Trophoblast cell (in vitro differentiated cells and primary cell): ENCODE measurements around the gene MYO3A.

Experiments
- DNase-seq, 2 donors: peaks; one replicate each; pipeline ENCODE4 v3.0.0-alpha.2; 2016
- H2AFZ ChIP-seq: 2 replicates; pipeline ENCODE4 v1.6.1; 2013; ENCODE audit warnings: low read length, moderate library complexity, mild to moderate bottlenecking; ENCODE audit not compliant: insufficient read depth, poor library complexity
- H2AK5ac ChIP-seq: 2 replicates; pipeline ENCODE4 v1.6.1; 2013; ENCODE audit warnings: mild to moderate bottlenecking, low read length
- H2BK120ac ChIP-seq: 2 replicates; pipeline ENCODE4 v1.6.1; 2013; ENCODE audit warnings: low read length, mild to moderate bottlenecking, moderate library complexity; ENCODE audit not compliant: insufficient read depth, poor library complexity
- H2BK12ac ChIP-seq: 2 replicates; pipeline ENCODE4 v1.6.1; 2013; ENCODE audit warnings: mild to moderate bottlenecking, low read length, moderate library complexity
- H2BK5ac ChIP-seq: 2 replicates; pipeline ENCODE4 v1.6.1; 2013; ENCODE audit warnings: low read length, low read depth, moderate library complexity, mild to moderate bottlenecking; ENCODE audit not compliant: poor library complexity
- H3K14ac ChIP-seq: 2 replicates; pipeline ENCODE4 v1.6.1; 2013; ENCODE audit warnings: mild to moderate bottlenecking, low read length
- H3K18ac ChIP-seq: 2 replicates; pipeline ENCODE4 v1.6.1; 2013; ENCODE audit warnings: mild to moderate bottlenecking, low read length
- H3K23ac ChIP-seq: 2 replicates; pipeline ENCODE4 v1.6.1; 2013; ENCODE audit warnings: low read length
- H3K27ac ChIP-seq: 2 replicates; pipeline ENCODE4 v1.5.1; 2013; ENCODE audit warnings: low read depth, mild to moderate bottlenecking, inconsistent platforms, low read length, moderate library complexity
- H3K27me3 ChIP-seq: 2 replicates; pipeline ENCODE4 v1.6.1; 2013; ENCODE audit warnings: inconsistent platforms, mild to moderate bottlenecking, low read length, moderate library complexity; ENCODE audit not compliant: insufficient read depth
- H3K36me3 ChIP-seq, 2 experiments: 1 replicate in 1 of 2; 2 replicates in 1 of 2; pipeline ENCODE4 v1.6.1; 2013; ENCODE audit warnings: low read length in 2 of 2, mild to moderate bottlenecking in 2 of 2, moderate library complexity in 1 of 2; ENCODE audit not compliant: insufficient read depth in 2 of 2, control insufficient read depth in 1 of 2
- H3K4ac ChIP-seq: 2 replicates; pipeline ENCODE4 v1.6.1; 2013; ENCODE audit warnings: low read depth, mild to moderate bottlenecking, low read length, moderate library complexity
- H3K4me1 ChIP-seq, 2 experiments: 1 replicate in 1 of 2; 2 replicates in 1 of 2; pipeline ENCODE4 v1.6.1; 2013; ENCODE audit warnings: low read length in 2 of 2, mild to moderate bottlenecking in 2 of 2, moderate library complexity in 1 of 2; ENCODE audit not compliant: insufficient read depth in 2 of 2, control insufficient read depth in 1 of 2
- H3K4me2 ChIP-seq: 2 replicates; pipeline ENCODE4 v1.6.1; 2013; ENCODE audit warnings: inconsistent platforms, mild to moderate bottlenecking, low read length, moderate library complexity
- H3K4me3 ChIP-seq: 2 replicates; pipeline ENCODE4 v1.5.1; 2013; ENCODE audit warnings: mild to moderate bottlenecking, low read depth, low read length, inconsistent platforms
- H3K79me1 ChIP-seq: one replicate; pipeline ENCODE4 v1.6.1; 2013; ENCODE audit warnings: low read length
- H3K79me2 ChIP-seq: 2 replicates; pipeline ENCODE4 v1.6.1; 2013; ENCODE audit warnings: low read length, mild to moderate bottlenecking; ENCODE audit not compliant: control insufficient read depth, insufficient read depth, poor library complexity
- H3K9ac ChIP-seq: 2 replicates; pipeline ENCODE4 v1.6.1; 2013; ENCODE audit warnings: mild to moderate bottlenecking, low read length
- H3K9me3 ChIP-seq: 2 replicates; pipeline ENCODE4 v1.6.1; 2013; ENCODE audit warnings: low read depth, mild to moderate bottlenecking, control low read depth, inconsistent platforms, low read length; ENCODE audit not compliant: insufficient read depth
- H4K12ac ChIP-seq: 2 replicates; pipeline ENCODE4 v1.6.1; 2013; ENCODE audit warnings: low read depth, mild to moderate bottlenecking, low read length, moderate library complexity
- H4K8ac ChIP-seq: 2 replicates; pipeline ENCODE4 v1.6.1; 2013; ENCODE audit warnings: low read depth, mild to moderate bottlenecking, low read length, moderate library complexity
- H4K91ac ChIP-seq: one replicate; pipeline ENCODE4 v1.6.1; 2013; ENCODE audit warnings: low read depth, mild to moderate bottlenecking, low read length, moderate library complexity
- WGBS: extraction: QIAGEN DNeasy Blood & Tissue Kit; methylation state at CpG from one replicate; pipeline ENCODE4 v1.1.7; 2013; ENCODE audit warnings: missing lambda C conversion rate; ENCODE audit not compliant: insufficient read length, insufficient coverage; ENCODE audit errors: extremely low coverage; 5-methylcytosine and 5-hydroxymethylcytosine counted together

Gene MYO3A

DNA sequence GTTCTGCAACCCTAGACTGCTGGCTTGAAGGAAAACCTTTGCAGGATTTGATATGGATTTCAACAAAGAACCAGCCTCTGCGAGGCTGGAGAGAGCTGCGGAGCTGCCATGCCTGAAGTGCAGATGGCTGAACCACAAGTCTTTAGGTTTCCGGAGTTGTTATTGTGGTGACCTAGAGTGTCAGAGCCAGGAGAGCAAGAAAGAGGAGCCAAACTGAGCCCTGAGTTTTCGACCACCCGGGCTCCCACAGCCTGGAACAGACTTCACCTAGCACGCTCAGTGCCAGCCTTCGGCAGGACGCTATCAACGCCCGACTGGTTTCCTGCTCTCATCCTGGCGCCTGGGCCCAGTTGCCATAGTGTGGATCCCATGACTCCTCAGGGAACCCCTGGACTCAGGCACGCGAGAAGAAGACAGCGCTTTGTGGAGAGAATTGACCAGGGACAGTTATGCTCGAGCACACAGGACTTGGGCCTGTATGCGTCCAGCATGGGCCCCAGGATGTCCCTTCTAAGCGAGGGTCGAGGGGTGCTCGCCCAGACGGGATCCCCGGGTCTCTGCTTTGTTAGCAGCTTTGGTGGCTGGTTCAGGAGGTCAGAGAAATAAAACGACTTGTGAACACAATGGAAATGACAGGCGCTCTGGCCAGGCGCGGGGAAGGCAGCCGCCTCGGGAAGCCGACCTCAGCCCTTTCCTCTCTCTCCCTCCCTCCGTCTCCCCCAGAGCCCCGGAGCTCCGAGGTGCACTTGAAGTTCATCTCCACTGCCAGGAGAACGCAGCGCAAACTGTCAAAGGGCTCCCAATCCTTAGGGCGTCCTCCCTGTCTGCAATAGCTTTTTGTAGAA, 280.7 kb downstream of the MYO3A start:
- Histone ChIP-seq H3K4me2 (no peak overlapping the region), H2AK5ac (no peak overlapping the region), H4K8ac (no peak overlapping the region), H3K9ac (no peak overlapping the region), H3K23ac (no peak overlapping the region), H4K12ac (no peak overlapping the region), H3K4me1 (peaks cover 14 to 15% of the 10 kb centered on the region in 2 experiments), H3K4me3 (no peak overlapping the region), H3K18ac (no peak overlapping the region), H2BK5ac (no peak overlapping the region), H4K91ac (no peak overlapping the region), H3K14ac (no peak overlapping the region), H3K4ac (no peak overlapping the region), H2BK120ac (no peak overlapping the region), H2AFZ (no peak overlapping the region), H3K79me2 (no peaks in the 10 kb centered on the region), H3K79me1 (no peaks in the 10 kb centered on the region), H3K27ac (no peak overlapping the region), H3K36me3 (no peaks in the 10 kb centered on the region), H3K27me3 (peaks cover 84% of the 10 kb centered on the region), H2BK12ac (no peak overlapping the region), H3K9me3 (peaks cover 7% of the 10 kb centered on the region)
- WGBS = no CpG with 5 or more reads among the region's 34 CpGs
- DNase-seq = no peak

DNA sequence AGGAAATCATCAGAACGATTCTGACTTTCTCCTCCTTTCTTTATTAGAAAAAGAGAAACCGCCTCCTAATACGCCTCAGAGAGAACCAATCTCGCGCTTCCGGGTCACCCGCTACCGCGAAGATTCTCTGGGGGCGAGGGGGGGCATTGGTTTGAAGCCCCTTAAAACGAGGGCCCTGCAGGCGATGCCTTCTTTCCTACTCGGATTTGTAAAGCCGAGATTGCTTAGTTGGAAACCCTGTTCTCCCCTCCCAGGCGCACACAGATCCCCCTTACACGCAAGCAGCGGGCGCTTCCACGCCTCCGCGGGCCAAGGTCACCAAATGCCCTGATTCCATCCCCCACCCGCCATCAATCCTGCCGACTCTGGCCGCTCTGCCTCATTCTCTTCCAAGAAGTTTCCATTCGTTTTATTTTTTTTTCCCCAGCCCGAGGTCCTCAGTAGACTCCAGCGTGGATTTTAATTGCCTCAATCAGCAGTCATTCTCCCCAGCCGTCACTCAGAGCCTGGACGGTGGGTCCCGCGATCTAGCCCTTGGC, 281.4 kb downstream of the MYO3A start:
- peaks cover 7% of the 10 kb centered on the region for H3K9me3 ChIP-seq
- H3K4me2 ChIP-seq = peak overlapping the region; percentile 58
- H2BK12ac ChIP-seq = no peak overlapping the region
- no peak overlapping the region for H4K8ac ChIP-seq
- no peak for DNase-seq
- H3K9ac ChIP-seq = no peak overlapping the region
- H4K12ac ChIP-seq = no peak overlapping the region
- no peak overlapping the region for H3K14ac ChIP-seq
- peaks cover 82% of the 10 kb centered on the region for H3K27me3 ChIP-seq
- no peak overlapping the region for H3K27ac ChIP-seq
- H3K79me1 ChIP-seq = no peaks in the 10 kb centered on the region
- no peaks in the 10 kb centered on the region for H3K79me2 ChIP-seq
- no peak overlapping the region for H2BK120ac ChIP-seq
- no peak overlapping the region for H3K4me3 ChIP-seq
- H2BK5ac ChIP-seq = no peak overlapping the region
- no peak overlapping the region for H3K18ac ChIP-seq
- H3K4me1 ChIP-seq = peaks cover 14 to 15% of the 10 kb centered on the region in 2 experiments
- no peak overlapping the region for H2AFZ ChIP-seq
- no peak overlapping the region for H3K4ac ChIP-seq
- no peaks in the 10 kb centered on the region for H3K36me3 ChIP-seq
- no CpG with 5 or more reads among the region's 31 CpGs for WGBS
- H3K23ac ChIP-seq = no peak overlapping the region
- H2AK5ac ChIP-seq = no peak overlapping the region
- H4K91ac ChIP-seq = no peak overlapping the region

GRCh38 chr10:26215935-26216584, 282.0 kb downstream of the MYO3A start:
- H4K12ac ChIP-seq = no peak overlapping the region
- no peak overlapping the region for H3K23ac ChIP-seq
- no peak overlapping the region for H3K4ac ChIP-seq
- no peak overlapping the region for H3K18ac ChIP-seq
- H3K4me2 ChIP-seq = peak overlapping the region; percentile 58
- no peak overlapping the region for H4K8ac ChIP-seq
- no CpG with 5 or more reads among the region's 57 CpGs for WGBS
- no peak overlapping the region for H2AFZ ChIP-seq
- H2BK5ac ChIP-seq = no peak overlapping the region
- H3K4me3 ChIP-seq = no peak overlapping the region
- H3K14ac ChIP-seq = no peak overlapping the region
- H3K27ac ChIP-seq = no peak overlapping the region
- H3K4me1 ChIP-seq = peaks cover 14 to 15% of the 10 kb centered on the region in 2 experiments
- no peak overlapping the region for H2AK5ac ChIP-seq
- DNase-seq = peak; percentile 16 to 37
- peaks cover 76% of the 10 kb centered on the region for H3K27me3 ChIP-seq
- no peak overlapping the region for H4K91ac ChIP-seq
- H2BK12ac ChIP-seq = no peak overlapping the region
- no peaks in the 10 kb centered on the region for H3K36me3 ChIP-seq
- H3K79me1 ChIP-seq = no peaks in the 10 kb centered on the region
- peaks cover 7% of the 10 kb centered on the region for H3K9me3 ChIP-seq
- H3K9ac ChIP-seq = no peak overlapping the region
- no peak overlapping the region for H2BK120ac ChIP-seq
- no peaks in the 10 kb centered on the region for H3K79me2 ChIP-seq

GRCh38 chr10:26216585-26217395, 282.8 kb downstream of the MYO3A start, which contains the start of gene GAD2:
GAD2 (plus strand) TSS chr10:26216774; CDS start chr10:26216810, 36 bp downstream.
- WGBS = no CpG with 5 or more reads among the region's 60 CpGs
- Histone ChIP-seq H4K12ac (no peak within 1 kb of the TSS), H4K91ac (no peak within 1 kb of the TSS), H3K4me3 (no peak within 1 kb of the TSS), H3K23ac (no peak within 1 kb of the TSS), H3K4me2 (peak within 1 kb of the TSS; percentile 58), H3K79me1 (no peaks in the 10 kb centered on the region), H3K9me3 (peaks cover 7% of the 10 kb centered on the region), H3K4ac (no peak within 1 kb of the TSS), H4K8ac (no peak within 1 kb of the TSS), H3K18ac (no peak within 1 kb of the TSS), H2AK5ac (no peak within 1 kb of the TSS), H3K27me3 (peaks cover 73% of the 10 kb centered on the region), H3K14ac (no peak within 1 kb of the TSS), H3K27ac (no peak within 1 kb of the TSS), H2AFZ (no peak within 1 kb of the TSS), H3K79me2 (no peaks in the 10 kb centered on the region), H2BK5ac (no peak within 1 kb of the TSS), H3K36me3 (no peaks in the 10 kb centered on the region), H3K4me1 (peaks cover 14 to 15% of the 10 kb centered on the region in 2 experiments), H3K9ac (no peak within 1 kb of the TSS), H2BK120ac (no peak within 1 kb of the TSS), H2BK12ac (no peak within 1 kb of the TSS)
- DNase-seq = peak in 1 of 2 donors; percentile 3
